NCI-H2196 treated with DMSO at 0.1 percent for 48 hours (cell line): ENCODE data around the gene GFOD2.
A peak's percentile ranks its signal among the peaks of the same experiment; 100 is the strongest.

Source experiments
- DNase-seq: peaks from one replicate; lab custom pipeline; 2025; ENCODE audit not compliant: unreplicated experiment; lab: John Stamatoyannopoulos, UW

Gene GFOD2

GRCh38 chr16:67647111-67647651, 71.9 kb downstream of the GFOD2 start:
- no peak for DNase-seq

GRCh38 chr16:67645397-67646121, 73.6 kb downstream of the GFOD2 start:
- DNase-seq, result no peak

GRCh38 chr16:67644038-67644437, 75.1 kb downstream of the GFOD2 start:
- no peak for DNase-seq

GRCh38 chr16:67641779-67642708, 77.1 kb downstream of the GFOD2 start:
- DNase-seq, result peak; percentile 51

GRCh38 chr16:67637625-67638024, 81.5 kb downstream of the GFOD2 start:
- no peak for DNase-seq

GRCh38 chr16:67636713-67637112, 82.4 kb downstream of the GFOD2 start:
- no peak for DNase-seq

- DNase-seq, result no peak
Observed at GRCh38 chr16:67632415-67633172, 86.5 kb downstream of the GFOD2 start.

GRCh38 chr16:67628216-67628615, 90.9 kb downstream of the GFOD2 start:
- no peak for DNase-seq
